ENCODE measurements around the gene PLXNA2. TPM values are rescaled to one million over a fixed set of nuclear protein-coding genes. Genes with fewer than 3 reads are reported as not detected.
A peak's percentile ranks its signal among the peaks of the same experiment; 100 is the strongest.

Gene PLXNA2
- 0.26 TPM for polyA plus RNA-seq (2012; ENCODE audit: low read depth, missing spikeins)

GRCh38 chr1:208243967-208244916, at the start of gene PLXNA2:
PLXNA2 (minus strand) TSS chr1:208244384; CDS start chr1:208217922, 26,462 bp downstream.
- DNase-seq (ENCODE audit: insufficient read length, low spot score) (peak; percentile 42), FAIRE-seq (peak; percentile 61)
- TF ChIP-seq POLR2A (IDR thresholded peaks at IDR 0.05; ENCODE audit: low read depth, low read length) = no peak

GRCh38 chr1:208292908-208293307, 48.7 kb upstream of the PLXNA2 start:
- TF ChIP-seq POLR2A (IDR thresholded peaks at IDR 0.05; ENCODE audit: low read depth, low read length) = no peak
- TF ChIP-seq POU2F2 (IDR thresholded peaks at IDR 0.05; ENCODE audit: low read depth, low read length) = no peak
- no peak for TF ChIP-seq SPI1 (IDR thresholded peaks at IDR 0.05; ENCODE audit: low read depth, low read length)
- no peak for TF ChIP-seq POLR2AphosphoS5 (IDR thresholded peaks at IDR 0.05; ENCODE audit: low read depth, low read length)
- no peak for TF ChIP-seq TAF1 (IDR thresholded peaks at IDR 0.05; ENCODE audit: low read depth, low read length)
- DNase-seq (ENCODE audit: insufficient read length, low spot score) = no peak
- no peak for FAIRE-seq

GRCh38 chr1:208291923-208292711, 47.9 kb upstream of the PLXNA2 start:
- DNase-seq (ENCODE audit: insufficient read length, low spot score) (no peak), FAIRE-seq (no peak)
- TF ChIP-seq TAF1 (IDR thresholded peaks at IDR 0.05; ENCODE audit: low read depth, low read length) (no peak), POU2F2 (IDR thresholded peaks at IDR 0.05; ENCODE audit: low read depth, low read length) (no peak), POLR2A (IDR thresholded peaks at IDR 0.05; ENCODE audit: low read depth, low read length) (no peak), POLR2AphosphoS5 (IDR thresholded peaks at IDR 0.05; ENCODE audit: low read depth, low read length) (no peak), SPI1 (IDR thresholded peaks at IDR 0.05; ENCODE audit: low read depth, low read length) (no peak), PAX5 (IDR thresholded peaks at IDR 0.05; ENCODE audit: insufficient read depth, low read length, severe bottlenecking) (no peak)

GRCh38 chr1:208291129-208291528, 46.9 kb upstream of the PLXNA2 start:
- TF ChIP-seq POLR2A (IDR thresholded peaks at IDR 0.05; ENCODE audit: low read depth, low read length) = no peak
- TF ChIP-seq TAF1 (IDR thresholded peaks at IDR 0.05; ENCODE audit: low read depth, low read length) = no peak
- TF ChIP-seq POU2F2 (IDR thresholded peaks at IDR 0.05; ENCODE audit: low read depth, low read length) = no peak
- TF ChIP-seq PAX5 (IDR thresholded peaks at IDR 0.05; ENCODE audit: insufficient read depth, low read length, severe bottlenecking) = no peak
- TF ChIP-seq POLR2AphosphoS5 (IDR thresholded peaks at IDR 0.05; ENCODE audit: low read depth, low read length) = no peak
- no peak for TF ChIP-seq SPI1 (IDR thresholded peaks at IDR 0.05; ENCODE audit: low read depth, low read length)
- FAIRE-seq (no peak), DNase-seq (ENCODE audit: insufficient read length, low spot score) (no peak)

GRCh38 chr1:208289716-208290115, 45.5 kb upstream of the PLXNA2 start:
- DNase-seq (ENCODE audit: insufficient read length, low spot score) (no peak), FAIRE-seq (no peak)
- no peak for TF ChIP-seq PAX5 (IDR thresholded peaks at IDR 0.05; ENCODE audit: insufficient read depth, low read length, severe bottlenecking)
- no peak for TF ChIP-seq TAF1 (IDR thresholded peaks at IDR 0.05; ENCODE audit: low read depth, low read length)
- TF ChIP-seq SPI1 (IDR thresholded peaks at IDR 0.05; ENCODE audit: low read depth, low read length) = no peak

GRCh38 chr1:208288495-208288894, 44.3 kb upstream of the PLXNA2 start:
- TF ChIP-seq POU2F2 (IDR thresholded peaks at IDR 0.05; ENCODE audit: low read depth, low read length) (no peak), TAF1 (IDR thresholded peaks at IDR 0.05; ENCODE audit: low read depth, low read length) (no peak), SPI1 (IDR thresholded peaks at IDR 0.05; ENCODE audit: low read depth, low read length) (no peak), POLR2AphosphoS5 (IDR thresholded peaks at IDR 0.05; ENCODE audit: low read depth, low read length) (no peak), POLR2A (IDR thresholded peaks at IDR 0.05; ENCODE audit: low read depth, low read length) (no peak), PAX5 (IDR thresholded peaks at IDR 0.05; ENCODE audit: insufficient read depth, low read length, severe bottlenecking) (no peak)
- FAIRE-seq (no peak), DNase-seq (ENCODE audit: insufficient read length, low spot score) (no peak)

- DNase-seq (ENCODE audit: insufficient read length, low spot score) (no peak), FAIRE-seq (no peak)
- TF ChIP-seq POU2F2 (IDR thresholded peaks at IDR 0.05; ENCODE audit: low read depth, low read length) = no peak
- no peak for TF ChIP-seq SPI1 (IDR thresholded peaks at IDR 0.05; ENCODE audit: low read depth, low read length)
- no peak for TF ChIP-seq POLR2AphosphoS5 (IDR thresholded peaks at IDR 0.05; ENCODE audit: low read depth, low read length)
- TF ChIP-seq POLR2A (IDR thresholded peaks at IDR 0.05; ENCODE audit: low read depth, low read length) = no peak
- no peak for TF ChIP-seq TAF1 (IDR thresholded peaks at IDR 0.05; ENCODE audit: low read depth, low read length)
- no peak for TF ChIP-seq PAX5 (IDR thresholded peaks at IDR 0.05; ENCODE audit: insufficient read depth, low read length, severe bottlenecking)
These were observed 36.7 kb upstream of the PLXNA2 start for GRCh38 chr1:208280681-208281450.

GRCh38 chr1:208279826-208280588, 35.8 kb upstream of the PLXNA2 start:
- FAIRE-seq (no peak), DNase-seq (ENCODE audit: insufficient read length, low spot score) (no peak)
- no peak for TF ChIP-seq POLR2A (IDR thresholded peaks at IDR 0.05; ENCODE audit: low read depth, low read length)
- no peak for TF ChIP-seq SPI1 (IDR thresholded peaks at IDR 0.05; ENCODE audit: low read depth, low read length)
- TF ChIP-seq TAF1 (IDR thresholded peaks at IDR 0.05; ENCODE audit: low read depth, low read length) = no peak
- TF ChIP-seq PAX5 (IDR thresholded peaks at IDR 0.05; ENCODE audit: insufficient read depth, low read length, severe bottlenecking) = no peak
- no peak for TF ChIP-seq POU2F2 (IDR thresholded peaks at IDR 0.05; ENCODE audit: low read depth, low read length)

Measured in GM12891 (cell line).